Measurements from ENCODE around the gene FAM171A1. TPM values are rescaled to one million over a fixed set of nuclear protein-coding genes. Genes with fewer than 3 reads are reported as not detected.
A peak's percentile ranks its signal among the peaks of the same experiment; 100 is the strongest.

Gene FAM171A1
- total and polyA plus RNA-seq, 4 donors, result 3.4 to 23.5 (median 9.7) TPM

DNA sequence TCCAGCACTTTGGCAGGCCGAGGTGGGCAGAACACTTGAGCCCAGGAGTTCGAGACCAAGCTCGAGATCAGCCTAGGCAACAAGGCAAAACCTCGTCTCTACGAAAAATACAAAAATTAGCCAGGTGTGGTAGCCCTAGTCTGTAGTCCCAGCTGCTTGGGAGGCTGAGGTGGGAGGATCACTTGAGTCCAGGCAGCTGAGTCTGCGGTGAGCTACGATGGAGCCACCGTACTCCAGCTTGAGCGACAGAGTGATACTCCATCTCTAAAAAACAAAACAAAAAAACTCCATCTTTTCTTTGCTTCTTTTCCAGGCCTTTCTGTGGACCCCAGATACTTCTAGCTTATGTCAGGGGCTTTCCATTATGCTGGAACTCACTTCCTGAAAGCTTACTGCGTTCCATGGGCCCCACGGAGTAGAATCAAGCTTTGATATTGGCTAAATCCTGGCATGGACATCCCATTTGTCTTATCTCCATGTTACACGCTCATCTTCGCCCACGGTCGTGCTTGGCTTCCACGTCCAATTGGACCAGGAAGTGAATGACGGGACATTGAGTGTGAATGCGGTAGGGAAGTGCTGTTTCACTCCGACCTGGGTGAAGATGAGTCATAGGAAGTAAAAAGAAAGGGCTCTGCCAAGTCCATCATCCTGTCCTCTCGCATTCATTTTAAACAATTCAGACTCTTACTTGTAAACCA lies 45.7 kb downstream of the FAM171A1 start:
- WGBS, 2 donors, result 64 to 69% methylated on average over 20 of the region's 20 CpGs
- H3K4me1 ChIP-seq (ENCODE audit: control insufficient read depth in 5 of 5, insufficient read depth in 5 of 5, low read length in 5 of 5), result peaks cover 2 to 48% (median 19%) of the 10 kb centered on the region in 5 donors
- ATAC-seq (ENCODE audit: insufficient read depth, low FRiP score), result no peak
- no peaks in the 10 kb centered on the region for H3K9me3 ChIP-seq (ENCODE audit: control insufficient read depth in 4 of 4, insufficient read depth in 3 of 4, low read length in 3 of 4)
- peaks cover 0 to 2% (median 0%) of the 10 kb centered on the region in 4 donors for H3K36me3 ChIP-seq (ENCODE audit: control insufficient read depth in 4 of 4, insufficient read depth in 4 of 4, low read length in 4 of 4)
- H3K27ac ChIP-seq (ENCODE audit: low read depth in 1 of 2, low read length in 1 of 2), result peak overlapping the region in 1 of 2 donors; percentile 2
- H3K9ac ChIP-seq (ENCODE audit: insufficient read depth in 1 of 2, low read length in 2 of 2), result no peak overlapping the region
- TF ChIP-seq, protein P1, sequence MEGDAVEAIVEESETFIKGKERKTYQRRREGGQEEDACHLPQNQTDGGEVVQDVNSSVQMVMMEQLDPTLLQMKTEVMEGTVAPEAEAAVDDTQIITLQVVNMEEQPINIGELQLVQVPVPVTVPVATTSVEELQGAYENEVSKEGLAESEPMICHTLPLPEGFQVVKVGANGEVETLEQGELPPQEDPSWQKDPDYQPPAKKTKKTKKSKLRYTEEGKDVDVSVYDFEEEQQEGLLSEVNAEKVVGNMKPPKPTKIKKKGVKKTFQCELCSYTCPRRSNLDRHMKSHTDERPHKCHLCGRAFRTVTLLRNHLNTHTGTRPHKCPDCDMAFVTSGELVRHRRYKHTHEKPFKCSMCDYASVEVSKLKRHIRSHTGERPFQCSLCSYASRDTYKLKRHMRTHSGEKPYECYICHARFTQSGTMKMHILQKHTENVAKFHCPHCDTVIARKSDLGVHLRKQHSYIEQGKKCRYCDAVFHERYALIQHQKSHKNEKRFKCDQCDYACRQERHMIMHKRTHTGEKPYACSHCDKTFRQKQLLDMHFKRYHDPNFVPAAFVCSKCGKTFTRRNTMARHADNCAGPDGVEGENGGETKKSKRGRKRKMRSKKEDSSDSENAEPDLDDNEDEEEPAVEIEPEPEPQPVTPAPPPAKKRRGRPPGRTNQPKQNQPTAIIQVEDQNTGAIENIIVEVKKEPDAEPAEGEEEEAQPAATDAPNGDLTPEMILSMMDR (IDR thresholded peaks at IDR 0.05; ENCODE audit: control extremely low read depth, extremely low read depth), result no peak
- DNase-seq, result peak; percentile 38 to 77 (median 65)
- no peak overlapping the region for H3K4me3 ChIP-seq
- no peaks in the 10 kb centered on the region for H3K27me3 ChIP-seq (ENCODE audit: control insufficient read depth in 3 of 3, insufficient read depth in 3 of 3, low read length in 2 of 3)

DNA sequence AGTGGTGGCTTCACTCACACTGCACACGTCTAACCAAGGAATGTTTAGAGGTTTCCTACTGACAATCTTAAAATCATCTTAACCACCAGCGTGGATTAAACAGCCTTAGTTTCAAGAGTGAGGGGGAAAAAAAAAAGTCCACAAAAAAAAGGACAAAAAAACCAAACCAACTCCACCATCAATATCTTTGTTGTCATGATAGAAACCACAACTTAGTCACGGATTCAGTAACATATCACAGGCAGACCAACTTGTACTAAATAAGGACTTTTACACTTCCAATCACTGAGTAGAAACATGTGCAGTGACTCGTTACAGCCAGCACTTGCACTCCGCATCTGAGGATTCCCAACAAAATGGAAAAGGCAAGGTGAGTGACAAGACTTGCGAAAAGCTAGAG lies 46.5 kb downstream of the FAM171A1 start:
- TF ChIP-seq, protein P1 (IDR thresholded peaks at IDR 0.05; ENCODE audit: control extremely low read depth, extremely low read depth), result no peak
- Histone ChIP-seq H3K27me3 (ENCODE audit: control insufficient read depth in 3 of 3, insufficient read depth in 3 of 3, low read length in 2 of 3) (no peaks in the 10 kb centered on the region), H3K4me1 (ENCODE audit: control insufficient read depth in 5 of 5, insufficient read depth in 5 of 5, low read length in 5 of 5) (peaks cover 2 to 55% (median 19%) of the 10 kb centered on the region in 5 donors), H3K9me3 (ENCODE audit: control insufficient read depth in 4 of 4, insufficient read depth in 3 of 4, low read length in 3 of 4) (no peaks in the 10 kb centered on the region), H3K36me3 (ENCODE audit: control insufficient read depth in 4 of 4, insufficient read depth in 4 of 4, low read length in 4 of 4) (peaks cover 0 to 2% (median 0%) of the 10 kb centered on the region in 4 donors), H3K4me3 (no peak overlapping the region), H3K9ac (ENCODE audit: insufficient read depth in 1 of 2, low read length in 2 of 2) (no peak overlapping the region), H3K27ac (ENCODE audit: low read depth in 1 of 2, low read length in 1 of 2) (no peak overlapping the region)
- ATAC-seq (ENCODE audit: insufficient read depth, low FRiP score) (no peak), DNase-seq (no peak)
- WGBS, 2 donors, result 76 to 78% methylated on average over 6 of the region's 6 CpGs

DNA sequence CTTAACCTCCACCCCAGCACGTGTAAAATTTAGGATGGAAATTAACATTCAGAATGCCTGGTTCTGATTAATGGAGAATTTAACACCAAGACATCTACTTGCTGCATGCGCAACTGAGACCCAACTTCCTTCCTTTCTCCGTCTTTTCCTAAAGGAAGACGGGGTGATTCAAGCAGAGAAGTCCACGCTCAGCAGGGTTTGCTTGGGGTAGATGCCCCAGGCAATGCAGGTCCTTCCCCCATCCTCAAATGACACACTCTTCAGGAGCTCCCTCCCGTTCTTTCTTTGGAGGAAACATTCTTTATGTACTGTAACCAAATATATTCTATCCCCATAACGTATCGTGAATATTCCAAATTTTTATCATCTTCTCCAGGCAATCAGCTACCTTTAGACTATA lies 47.0 kb downstream of the FAM171A1 start:
- Histone ChIP-seq H3K36me3 (ENCODE audit: control insufficient read depth in 4 of 4, insufficient read depth in 4 of 4, low read length in 4 of 4) (peaks cover 0 to 2% (median 0%) of the 10 kb centered on the region in 4 donors), H3K9ac (ENCODE audit: insufficient read depth in 1 of 2, low read length in 2 of 2) (no peak overlapping the region), H3K9me3 (ENCODE audit: control insufficient read depth in 4 of 4, insufficient read depth in 3 of 4, low read length in 3 of 4) (no peaks in the 10 kb centered on the region), H3K27me3 (ENCODE audit: control insufficient read depth in 3 of 3, insufficient read depth in 3 of 3, low read length in 2 of 3) (no peaks in the 10 kb centered on the region), H3K4me1 (ENCODE audit: control insufficient read depth in 5 of 5, insufficient read depth in 5 of 5, low read length in 5 of 5) (peaks cover 2 to 55% (median 19%) of the 10 kb centered on the region in 5 donors), H3K4me3 (no peak overlapping the region), H3K27ac (ENCODE audit: low read depth in 1 of 2, low read length in 1 of 2) (no peak overlapping the region)
- 79 to 85% methylated on average over 8 of the region's 8 CpGs for WGBS, 2 donors
- ATAC-seq (ENCODE audit: insufficient read depth, low FRiP score) (no peak), DNase-seq (no peak)
- TF ChIP-seq, protein P1 (IDR thresholded peaks at IDR 0.05; ENCODE audit: control extremely low read depth, extremely low read depth), result no peak

All from lung (tissue), 12 donors.